Endometrial microvascular endothelial cells (primary cell): ENCODE measurements around the gene ETV4. TPM values are rescaled to one million over a fixed set of nuclear protein-coding genes. Genes with fewer than 3 reads are reported as not detected.

Experiments used
- in situ Hi-C: cut with HindIII; loops from 2 replicates; pipeline ENCODE4 v1.10.0; 2017; ENCODE audit warnings: low sequenced_read_pairs, low pct_unique_long_range_greater_than_20kb; ENCODE audit errors: inconsistent ontology term
- total RNA-seq: library from RNA; depleted of rRNA; stranded (reverse); fragments of >200 nt; gene quantifications from one replicate; pipeline ENCODE4 v1.2.3, GENCODE V29; 2015; ENCODE audit errors: inconsistent ontology term

The ETV4 gene
- total RNA-seq = 15.1 TPM

DNA sequence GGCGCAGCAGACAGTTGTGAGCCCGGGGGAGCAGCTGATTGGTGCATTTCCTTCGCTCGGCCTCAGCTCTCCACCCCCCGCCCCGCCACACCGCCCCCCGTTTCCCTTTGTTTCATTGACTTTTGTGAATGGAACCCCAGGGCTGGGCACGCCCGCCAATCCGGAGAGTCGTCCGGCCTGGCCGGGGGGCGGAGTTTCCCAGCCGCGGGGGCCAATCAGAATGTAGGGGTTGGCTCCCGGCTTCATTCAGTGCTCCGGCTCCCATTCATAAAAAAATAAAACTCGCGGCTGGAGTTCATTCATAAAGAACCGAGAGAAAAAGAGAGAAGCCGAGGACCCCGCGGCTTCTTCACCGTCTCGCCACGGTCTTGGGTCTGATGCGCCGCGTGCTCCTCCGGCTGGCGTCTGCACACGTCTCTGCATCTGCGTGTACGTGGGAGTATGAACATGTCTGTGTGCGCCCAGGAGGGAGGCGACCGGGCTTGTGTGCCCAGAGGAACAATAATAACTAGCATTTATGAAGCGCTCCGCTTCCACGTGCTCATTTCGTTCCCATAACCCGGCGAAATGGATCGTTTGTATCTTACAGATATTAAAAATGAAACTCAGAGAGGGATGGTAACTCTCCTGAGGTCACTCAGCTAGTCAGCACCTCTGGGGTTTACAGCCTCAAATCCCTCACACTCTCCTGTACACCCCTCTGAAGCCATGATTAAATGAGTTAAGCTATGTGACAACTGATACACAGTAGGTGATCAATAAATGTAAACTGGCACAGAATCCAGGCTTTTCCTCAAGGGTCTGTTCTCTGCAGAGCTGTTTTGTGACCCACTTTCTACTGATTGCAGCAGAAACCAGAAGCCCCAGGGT is at the start of gene ETV4:
Gene ETV4, minus strand, starts transcription at position 22 of the 870 bp plus-strand sequence. CDS start 723 bp downstream, outside the sequence.
- in situ Hi-C loops = no loop called here

- in situ Hi-C loops = no loop called here
Observed at GRCh38 chr17:43595466-43595865, 49.3 kb upstream of the ETV4 start.

DNA sequence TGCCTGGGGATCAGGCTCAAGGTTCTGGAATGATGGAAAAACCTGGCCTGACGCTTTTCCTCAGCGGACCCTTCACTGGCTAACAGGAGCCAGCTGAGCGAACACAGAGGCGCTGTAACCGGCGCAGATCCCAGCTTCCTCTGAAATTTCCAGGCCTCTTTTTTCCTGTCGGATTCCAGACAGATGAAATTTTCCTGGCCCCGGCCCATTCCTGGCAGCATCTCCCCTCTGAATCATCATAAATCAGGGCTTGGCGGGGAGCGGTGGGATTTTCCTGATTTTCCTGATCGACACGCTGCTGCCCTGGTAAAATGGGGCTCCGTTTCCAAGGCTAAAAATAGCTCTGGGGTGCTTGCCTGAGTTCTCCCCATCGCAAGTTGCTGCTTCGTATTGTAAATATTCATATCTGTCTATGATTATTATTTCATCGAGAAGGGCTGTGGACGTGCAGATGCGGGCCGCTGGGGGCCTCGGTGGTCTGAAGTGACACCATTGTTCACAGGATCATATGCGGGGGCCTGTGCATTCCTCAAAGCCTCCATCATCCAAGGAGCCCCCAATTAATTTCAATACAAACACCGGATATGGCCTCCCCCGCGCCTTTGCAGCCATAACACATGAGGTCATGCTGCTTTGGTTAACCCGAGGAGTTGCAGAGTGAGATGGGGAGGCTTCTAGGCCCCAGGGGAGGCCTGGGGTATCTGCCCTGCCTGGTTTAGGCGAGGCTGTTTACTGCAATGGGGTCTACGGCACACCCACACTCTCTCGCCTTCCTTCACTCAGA is 45.8 kb upstream of the ETV4 start:
- in situ Hi-C loops = no loop called here

DNA sequence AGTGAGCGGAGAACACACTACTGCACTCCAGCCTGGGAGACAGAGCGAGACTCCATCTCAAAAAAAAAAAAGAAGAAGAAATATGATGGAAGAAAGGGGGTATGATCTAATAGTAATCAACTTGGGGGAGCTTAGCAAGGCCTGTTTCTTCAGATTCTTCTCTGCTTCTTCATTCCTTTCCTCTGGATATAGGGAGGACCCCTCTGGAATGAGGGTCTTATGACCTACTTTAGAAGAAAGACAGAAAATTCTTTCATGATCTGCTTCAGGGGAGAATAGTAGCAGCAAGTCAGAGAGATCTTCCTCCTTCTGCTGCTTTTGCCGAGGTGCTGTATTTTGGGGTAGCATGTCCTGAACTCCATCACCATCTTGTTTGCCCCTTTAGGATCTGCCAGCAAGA is 44.9 kb upstream of the ETV4 start:
- in situ Hi-C loops = no loop called here

GRCh38 chr17:43588664-43589435 is 42.7 kb upstream of the ETV4 start:
- in situ Hi-C loops = loop anchor here (10.0 kb wide), 1 partner anchor 116 kb away; no protein-coding TSS in a partner anchor

GRCh38 chr17:43588121-43588520 is 42.0 kb upstream of the ETV4 start:
- in situ Hi-C loops = loop anchor here (10.0 kb wide), 1 partner anchor 117 kb away; no protein-coding TSS in a partner anchor

DNA sequence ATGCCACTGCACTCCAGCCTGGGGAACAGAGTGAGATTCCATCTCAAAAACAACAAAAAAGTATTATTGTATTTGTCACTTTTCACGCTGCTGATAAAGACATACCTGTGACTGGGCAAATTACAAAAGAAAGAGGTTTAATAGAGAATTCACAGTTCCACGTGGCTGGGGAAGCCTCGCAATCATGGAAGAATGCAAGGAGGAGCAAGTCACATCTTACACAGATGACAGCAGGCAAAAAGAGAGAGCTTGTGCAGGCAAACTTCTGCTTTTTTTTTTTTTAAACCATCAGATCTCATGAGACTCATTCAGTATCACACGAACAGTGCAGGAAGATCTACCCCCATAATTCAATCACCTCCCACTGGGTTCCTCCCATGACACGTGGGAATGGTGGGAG is 41.5 kb upstream of the ETV4 start:
- in situ Hi-C loops = loop anchor here (10.0 kb wide), 1 partner anchor 117 kb away; no protein-coding TSS in a partner anchor

- in situ Hi-C loops = loop anchor here (10.0 kb wide), 1 partner anchor 120 kb away; no protein-coding TSS in a partner anchor
Observed at GRCh38 chr17:43584666-43585102, 38.5 kb upstream of the ETV4 start.

- in situ Hi-C loops = loop anchor here (10.0 kb wide), 1 partner anchor 121 kb away; no protein-coding TSS in a partner anchor
Observed at GRCh38 chr17:43583332-43583731, 37.2 kb upstream of the ETV4 start.

GRCh38 chr17:43581613-43582012 is 35.5 kb upstream of the ETV4 start:
- in situ Hi-C loops = loop anchor here (10.0 kb wide), 1 partner anchor 123 kb away; no protein-coding TSS in a partner anchor

- in situ Hi-C loops = loop anchor here (10.0 kb wide), 1 partner anchor 124 kb away; no protein-coding TSS in a partner anchor
Observed at GRCh38 chr17:43581130-43581529, 35.0 kb upstream of the ETV4 start.

- in situ Hi-C loops = loop anchor here (10.0 kb wide), 1 partner anchor 125 kb away; no protein-coding TSS in a partner anchor
Observed at GRCh38 chr17:43579566-43580140, 33.5 kb upstream of the ETV4 start.

DNA sequence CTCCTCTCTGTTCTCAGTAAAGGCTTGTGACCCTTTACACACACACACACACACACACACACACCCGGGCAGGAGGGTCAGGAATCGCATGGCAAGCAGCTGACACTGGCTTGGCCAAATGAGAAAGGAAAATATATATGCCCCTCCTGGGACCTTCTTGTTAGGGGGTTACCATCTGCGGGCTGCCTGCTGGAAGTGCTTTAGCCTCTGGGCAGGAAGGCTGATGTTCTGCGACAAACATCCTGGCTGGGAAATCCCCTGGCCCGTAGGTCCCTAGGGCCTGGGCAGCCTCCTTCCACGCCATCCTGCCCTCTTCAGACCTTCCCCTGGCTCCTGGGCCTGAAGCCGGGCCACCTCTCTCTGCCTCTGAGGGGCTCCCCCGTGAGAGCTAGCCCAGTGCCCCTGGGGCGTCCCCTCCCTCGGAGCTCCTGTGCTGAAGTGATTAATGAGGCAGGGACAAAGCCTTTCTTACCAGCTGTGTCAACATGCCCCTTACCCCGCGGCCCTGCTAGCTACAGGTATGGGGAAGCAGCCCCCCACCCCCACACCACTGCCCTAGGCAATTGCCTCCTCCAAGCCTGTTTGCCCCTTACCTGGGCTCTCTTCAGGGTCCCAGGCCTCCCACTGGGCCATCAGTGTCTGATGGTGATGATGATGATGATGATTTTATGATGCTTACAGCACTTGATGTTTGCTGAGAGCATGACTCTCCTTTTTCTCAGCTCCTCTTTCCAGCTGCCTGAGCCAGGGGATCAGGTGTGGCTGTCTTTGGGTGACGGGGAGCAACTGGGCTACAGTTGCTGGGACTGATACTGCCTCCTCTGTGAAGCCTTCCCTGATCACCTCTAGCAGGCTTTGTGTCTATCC is 32.8 kb upstream of the ETV4 start:
- in situ Hi-C loops = no loop called here

GRCh38 chr17:43578404-43578698 is 32.2 kb upstream of the ETV4 start:
- in situ Hi-C loops = no loop called here

DNA sequence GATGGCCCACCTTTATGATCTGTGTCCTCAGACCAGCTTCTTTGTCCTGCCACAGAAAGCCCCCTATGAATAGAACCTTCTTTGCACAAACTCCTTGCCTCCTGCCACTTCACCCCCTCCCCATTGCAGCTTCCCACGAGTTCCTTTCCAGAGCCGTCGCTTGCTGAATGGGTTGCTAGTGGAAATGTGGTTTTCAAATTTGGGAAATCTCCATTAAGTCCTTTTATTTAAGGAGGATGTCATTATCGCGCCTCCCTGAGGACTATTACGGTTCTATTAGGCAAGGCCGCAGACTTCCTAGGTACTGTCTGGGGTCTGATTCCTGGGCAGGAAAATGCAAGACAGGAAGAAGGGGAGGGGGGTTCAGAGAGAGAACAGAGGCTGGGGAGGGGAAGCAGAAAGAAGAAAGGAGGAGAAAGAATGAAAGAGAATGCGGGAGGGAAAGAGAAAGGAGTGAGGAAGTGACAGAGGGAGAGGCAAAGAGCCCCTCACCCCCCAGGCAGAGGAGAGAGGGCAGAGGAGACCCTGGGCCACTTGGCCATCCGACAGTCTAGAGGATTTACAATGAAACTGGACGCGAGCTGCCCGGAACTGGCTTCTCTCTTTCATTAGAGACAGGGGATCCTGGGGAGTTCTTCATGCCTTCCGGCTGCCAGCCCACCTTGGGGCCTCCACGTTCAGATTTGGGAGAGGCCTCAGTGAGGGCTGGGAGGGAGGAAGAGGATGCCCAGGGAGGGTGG is 31.7 kb upstream of the ETV4 start:
- in situ Hi-C loops = no loop called here

DNA sequence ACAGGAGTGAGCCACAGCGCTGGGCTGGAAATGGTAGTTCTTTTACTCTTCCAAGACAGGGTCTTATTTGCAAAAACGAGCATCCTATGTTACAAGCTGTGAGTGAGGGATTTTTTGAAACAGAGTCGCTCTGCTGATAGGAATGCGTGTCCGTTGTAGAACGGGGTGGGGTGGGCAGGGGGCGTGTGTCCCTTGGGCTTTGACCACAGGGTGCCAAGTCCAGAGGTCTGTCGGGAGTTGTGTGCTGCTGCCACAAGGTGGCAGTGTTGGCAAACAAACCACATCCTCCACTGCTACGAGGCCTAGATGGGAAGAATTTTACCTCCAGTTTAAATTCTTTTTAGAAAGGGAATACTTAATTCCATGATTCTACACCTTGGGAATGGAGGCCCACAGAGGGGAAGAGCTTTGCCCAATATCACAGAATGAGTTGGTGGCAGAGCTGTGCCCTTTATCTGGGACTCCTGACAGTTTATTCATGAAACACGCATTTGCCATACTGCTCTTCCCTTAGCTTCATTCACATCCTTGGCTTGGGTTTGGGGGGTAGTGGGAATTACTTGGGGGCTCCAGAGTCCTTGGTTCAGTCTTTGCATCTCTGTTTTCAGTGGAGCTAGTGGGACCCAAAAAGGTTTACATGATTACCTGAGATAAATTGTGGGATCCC is 30.6 kb upstream of the ETV4 start:
- in situ Hi-C loops = no loop called here
